COLO668 (cell line): ENCODE data around the gene NFIA.
A peak's percentile ranks its signal among the peaks of the same experiment; 100 is the strongest.

ENCODE experiments used
- DNase-seq: peaks from one replicate; lab custom pipeline; 2025; ENCODE audit not compliant: unreplicated experiment; lab: John Stamatoyannopoulos, UW

Gene NFIA

DNA sequence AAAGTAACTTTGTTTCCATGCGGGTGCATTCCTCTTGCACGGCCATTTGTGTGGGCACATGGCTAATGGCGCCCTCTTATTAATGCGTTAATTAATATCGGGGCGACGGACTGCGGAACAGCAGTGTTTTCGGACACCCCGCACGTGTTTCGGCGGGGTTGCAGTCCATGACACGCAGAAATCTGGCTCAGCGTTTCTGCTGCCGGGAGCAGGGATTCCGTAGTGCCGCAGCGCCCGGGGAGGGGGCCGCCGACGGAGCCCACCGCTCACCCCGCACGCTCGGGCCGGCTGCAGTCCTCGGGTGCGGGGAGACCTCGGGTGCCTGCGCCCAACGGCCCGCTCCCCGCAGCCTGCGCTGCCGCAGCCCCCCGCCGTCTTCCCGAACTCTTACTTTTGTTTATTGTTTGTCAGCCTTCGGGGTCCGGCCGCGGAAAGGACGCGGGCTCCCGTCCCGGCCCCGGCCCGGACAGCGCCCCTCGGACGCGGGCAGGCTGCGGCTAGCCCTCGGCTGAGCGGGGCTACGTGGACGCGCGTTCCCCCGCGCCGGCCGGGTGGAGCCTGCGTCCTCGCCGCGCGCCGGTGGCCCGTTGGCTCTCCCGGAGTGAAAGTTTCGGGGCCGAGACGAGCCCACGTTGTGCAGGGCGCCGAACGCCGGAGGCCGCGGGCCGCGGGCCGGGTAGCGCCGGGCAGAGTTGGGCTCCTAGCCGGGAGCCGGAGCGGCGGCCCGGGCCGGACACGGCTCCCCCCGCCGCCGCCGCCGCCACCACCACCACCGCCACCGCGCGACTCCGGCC, 849 bp downstream of the NFIA start:
- peak; percentile 63 for DNase-seq

DNA sequence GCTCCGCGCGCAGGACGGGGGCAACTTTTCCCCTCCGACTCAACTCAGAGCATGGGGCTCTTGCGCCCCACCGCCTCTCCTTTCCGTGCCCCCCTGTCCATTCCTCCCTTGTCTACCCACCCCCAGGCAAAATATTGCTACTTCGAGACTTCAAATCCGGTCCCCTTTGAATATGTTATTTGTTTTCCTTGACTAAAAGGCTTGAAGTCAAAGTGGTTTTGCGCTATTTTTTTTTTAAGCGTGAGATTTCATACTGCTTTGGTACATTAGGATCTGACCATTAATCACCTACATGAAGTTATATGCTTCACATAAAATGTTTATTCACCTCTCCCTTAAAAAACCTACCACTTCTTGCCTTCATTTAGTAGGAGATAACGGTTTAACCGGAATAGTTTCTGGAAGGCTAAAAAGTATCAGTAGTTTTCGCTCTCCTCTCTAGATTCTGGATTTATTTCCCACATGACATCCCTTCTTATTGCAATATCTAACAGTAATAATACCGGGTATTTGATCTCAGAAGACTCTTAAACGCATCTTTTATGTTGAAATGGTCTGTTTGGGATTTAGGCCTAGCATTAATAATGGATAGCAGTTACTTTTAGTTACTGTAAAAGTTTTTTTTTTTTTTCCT, 1.6 kb downstream of the NFIA start:
- DNase-seq: no peak

DNA sequence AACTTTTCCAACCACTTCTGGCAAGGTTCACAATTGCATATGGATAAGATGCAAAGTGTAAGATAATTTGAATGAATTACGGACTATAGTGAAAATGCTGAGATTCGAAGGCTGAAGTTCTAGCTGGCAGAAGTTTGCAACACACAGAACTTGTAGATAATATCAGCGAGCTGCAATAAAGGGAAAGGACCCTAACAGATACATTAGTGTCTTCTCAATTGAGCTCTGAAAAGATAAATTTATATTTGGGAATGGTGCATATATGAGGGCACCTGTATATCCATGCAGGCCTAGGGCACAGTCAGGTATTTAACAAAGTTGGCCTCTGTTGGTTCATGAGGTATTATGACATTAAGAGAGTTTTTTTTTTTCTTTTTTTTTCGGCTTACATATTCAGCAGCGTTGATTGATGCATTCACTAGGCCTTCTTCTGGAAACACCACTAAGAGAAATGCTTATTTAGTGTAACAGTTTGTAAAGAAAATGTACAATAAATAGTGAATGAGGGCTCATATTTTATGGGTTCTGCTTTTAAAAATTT, 2.2 kb downstream of the NFIA start:
- no peak for DNase-seq

DNA sequence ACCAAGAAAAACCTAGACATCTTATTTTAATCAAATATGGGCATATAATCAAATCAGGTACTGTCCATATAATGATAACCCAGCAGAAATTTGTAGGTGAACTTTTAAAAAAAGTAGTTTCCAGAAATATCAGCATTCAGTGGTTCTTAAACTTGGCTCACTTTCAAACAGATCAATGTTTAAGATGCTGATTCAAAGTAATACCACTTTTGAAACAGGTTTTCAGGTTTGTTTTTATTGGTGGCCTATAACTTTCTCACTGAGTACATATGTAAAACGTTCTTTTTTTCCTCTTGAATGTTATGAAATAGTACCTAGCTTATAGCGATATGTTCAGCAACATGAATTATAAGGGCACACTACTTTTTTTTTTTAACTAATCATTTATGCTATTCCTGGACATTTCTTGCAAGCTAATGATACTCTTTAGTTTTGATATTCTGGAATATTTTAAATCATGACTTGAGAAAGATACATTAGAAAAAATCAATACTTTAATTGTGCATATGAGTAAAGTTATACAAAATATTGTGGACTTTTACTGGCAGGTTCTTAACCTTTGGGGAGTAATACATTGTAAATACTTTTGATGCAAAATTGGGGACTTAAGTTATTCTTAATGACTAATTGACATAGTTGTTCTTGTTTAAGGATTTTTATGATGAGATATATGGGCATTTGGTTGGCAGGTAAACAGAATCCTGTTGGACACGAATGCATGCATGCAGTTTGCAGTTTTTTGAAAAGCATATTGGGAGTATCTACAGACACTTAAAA, 3.0 kb downstream of the NFIA start:
- no peak for DNase-seq

DNA sequence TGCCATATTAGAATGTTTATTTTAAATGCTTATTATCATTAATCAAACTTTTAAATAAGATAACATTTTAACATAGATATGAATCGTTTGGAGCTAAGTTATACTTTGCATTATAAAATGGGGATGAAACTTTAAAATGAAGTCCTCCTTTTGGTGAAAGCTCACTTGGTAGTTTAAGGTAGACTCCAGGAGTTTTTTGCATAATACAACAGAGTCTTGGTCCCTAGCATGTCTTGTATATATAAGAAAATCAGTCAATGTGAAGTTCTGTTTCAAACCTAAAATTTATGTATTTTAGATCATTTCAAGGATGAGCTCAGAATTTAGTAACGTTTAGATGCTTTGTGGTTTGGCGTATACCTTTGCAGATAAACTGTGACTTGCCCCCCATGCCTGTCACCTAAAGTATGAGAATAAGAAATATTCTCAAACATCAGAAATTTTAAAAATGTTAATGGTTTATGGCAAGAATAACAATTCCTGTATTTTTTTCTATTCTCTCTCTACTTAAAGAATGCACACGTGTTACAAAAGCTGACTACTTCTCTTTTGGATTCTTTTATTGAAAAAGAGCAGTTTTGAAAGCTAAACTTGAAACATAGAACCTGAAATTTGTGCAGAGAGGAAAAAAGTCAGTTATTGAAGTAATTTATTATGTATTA, 3.8 kb downstream of the NFIA start:
- DNase-seq: no peak

DNA sequence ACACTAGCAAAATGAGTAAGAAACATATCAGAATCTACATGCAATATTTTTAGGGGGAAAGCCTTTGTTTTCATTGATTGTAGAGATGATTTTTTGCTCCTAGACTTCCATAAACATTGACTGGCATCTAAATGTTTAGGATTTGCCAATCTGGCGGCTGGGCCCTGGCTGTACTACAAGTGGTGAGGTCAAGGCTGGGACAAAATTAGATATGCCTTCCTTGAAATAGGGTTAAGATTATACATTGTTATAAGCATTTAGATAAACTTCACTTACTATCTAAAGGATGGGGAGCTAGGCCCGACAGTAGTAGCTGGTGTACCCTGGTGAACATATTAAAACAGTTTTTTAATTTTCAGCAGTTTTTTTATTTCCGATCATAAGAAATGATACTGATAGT, 5.2 kb downstream of the NFIA start:
- no peak for DNase-seq

DNA sequence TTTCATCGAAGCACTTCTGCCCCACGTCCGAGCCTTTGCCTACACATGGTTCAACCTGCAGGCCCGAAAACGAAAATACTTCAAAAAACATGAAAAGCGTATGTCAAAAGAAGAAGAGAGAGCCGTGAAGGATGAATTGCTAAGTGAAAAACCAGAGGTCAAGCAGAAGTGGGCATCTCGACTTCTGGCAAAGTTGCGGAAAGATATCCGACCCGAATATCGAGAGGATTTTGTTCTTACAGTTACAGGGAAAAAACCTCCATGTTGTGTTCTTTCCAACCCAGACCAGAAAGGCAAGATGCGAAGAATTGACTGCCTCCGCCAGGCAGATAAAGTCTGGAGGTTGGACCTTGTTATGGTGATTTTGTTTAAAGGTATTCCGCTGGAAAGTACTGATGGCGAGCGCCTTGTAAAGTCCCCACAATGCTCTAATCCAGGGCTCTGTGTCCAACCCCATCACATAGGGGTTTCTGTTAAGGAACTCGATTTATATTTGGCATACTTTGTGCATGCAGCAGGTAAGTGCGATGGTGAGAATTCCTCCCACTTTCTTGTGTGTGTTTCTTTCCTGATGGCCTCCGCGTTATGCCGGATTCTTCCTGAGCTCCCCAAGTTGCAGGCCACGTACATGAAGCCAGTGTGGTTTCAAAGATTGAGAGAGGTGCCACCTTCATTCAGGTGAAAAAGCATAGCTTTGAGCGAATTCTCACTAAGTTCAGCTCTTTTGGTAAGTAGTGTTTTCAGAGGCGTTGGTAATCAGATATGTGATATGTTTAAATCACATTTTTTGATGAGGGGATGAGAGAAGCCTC, 6.0 kb downstream of the NFIA start:
- DNase-seq: no peak

DNA sequence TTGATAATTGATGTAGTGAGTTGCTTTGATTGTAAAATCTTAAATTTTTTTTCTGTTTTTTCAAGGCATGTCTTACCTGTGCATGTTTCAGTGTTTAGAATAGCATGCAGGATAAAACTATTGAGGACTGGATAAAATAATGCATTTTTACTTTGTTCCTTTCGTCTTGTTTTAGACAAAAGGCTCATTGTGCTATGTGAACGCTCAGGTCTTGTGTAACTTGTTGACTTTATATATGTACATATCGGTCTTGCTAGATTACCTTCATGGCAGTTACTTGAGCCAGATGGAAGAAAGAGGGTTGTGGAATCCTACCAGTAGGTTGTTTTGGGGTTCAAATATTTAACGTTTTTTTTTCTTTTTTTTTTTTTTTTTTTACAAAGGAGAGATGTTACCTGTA, 7.0 kb downstream of the NFIA start:
- DNase-seq: no peak

DNA sequence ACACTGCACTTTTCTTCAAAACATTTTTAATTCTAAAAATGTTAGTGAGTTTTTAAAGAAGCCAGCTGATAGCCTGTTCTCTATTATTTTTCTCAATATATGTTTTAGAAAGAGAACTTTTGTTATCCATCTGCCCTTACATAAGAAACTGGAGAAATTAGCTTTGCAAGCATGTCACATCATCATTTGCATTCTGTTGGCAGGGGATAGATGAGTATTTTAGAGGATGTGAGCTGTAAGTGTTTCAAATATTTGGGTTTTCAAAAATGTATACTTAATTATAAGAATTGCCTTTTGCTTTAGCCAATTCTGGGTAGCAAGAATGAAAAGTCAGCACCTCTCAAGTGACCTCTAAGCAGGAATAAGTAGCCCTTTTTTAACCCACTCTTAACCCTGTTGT, 7.4 kb downstream of the NFIA start:
- DNase-seq: no peak

DNA sequence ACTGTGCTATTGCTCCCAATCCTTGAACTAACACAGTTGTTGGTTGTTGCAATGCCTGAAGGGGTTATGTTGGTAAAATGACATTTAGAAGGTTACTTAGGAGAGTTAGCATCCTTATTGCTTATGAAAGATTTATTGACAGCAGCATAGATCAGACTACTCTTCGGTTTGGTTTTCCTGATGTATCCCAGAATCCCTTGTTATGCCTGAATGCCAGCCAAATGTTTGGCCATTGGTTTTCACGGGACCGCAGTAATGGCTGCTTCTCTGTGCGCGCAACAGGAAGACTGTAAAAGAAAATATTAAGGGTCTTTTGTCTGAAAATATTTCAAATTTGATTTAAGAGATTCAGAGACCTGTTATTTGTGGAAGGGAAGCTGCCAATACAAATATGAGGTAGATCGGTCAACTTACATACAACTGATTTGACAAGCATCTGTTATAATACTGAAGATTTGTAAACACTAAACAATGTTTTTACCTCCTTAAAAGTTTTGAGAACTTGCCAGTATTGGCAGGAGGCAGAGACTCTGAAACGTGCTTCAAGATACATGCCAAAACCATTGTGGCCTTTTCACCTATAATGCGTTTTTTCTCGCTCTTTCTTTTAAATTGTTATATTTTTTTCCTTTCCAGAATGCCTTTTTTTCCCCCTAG, 8.3 kb downstream of the NFIA start:
- no peak for DNase-seq

DNA sequence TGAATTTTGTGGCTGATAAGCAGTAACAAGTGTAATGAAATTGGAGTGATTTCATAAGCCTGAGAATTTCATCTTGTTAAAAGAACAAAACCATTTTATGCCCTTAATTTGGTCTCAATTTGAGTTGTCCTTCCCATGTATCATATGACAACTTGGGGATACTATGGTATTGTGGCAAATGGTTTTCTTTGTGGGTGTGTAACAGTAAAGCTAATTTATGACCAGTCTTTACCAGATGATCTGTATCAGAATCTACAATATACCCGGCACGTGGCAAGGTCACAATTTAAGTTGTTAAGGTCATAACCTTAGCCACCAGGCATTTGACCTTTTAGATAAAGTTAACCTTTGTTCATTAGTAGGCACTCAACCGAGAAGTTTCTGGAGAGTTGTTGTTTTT, 9.1 kb downstream of the NFIA start:
- no peak for DNase-seq

DNA sequence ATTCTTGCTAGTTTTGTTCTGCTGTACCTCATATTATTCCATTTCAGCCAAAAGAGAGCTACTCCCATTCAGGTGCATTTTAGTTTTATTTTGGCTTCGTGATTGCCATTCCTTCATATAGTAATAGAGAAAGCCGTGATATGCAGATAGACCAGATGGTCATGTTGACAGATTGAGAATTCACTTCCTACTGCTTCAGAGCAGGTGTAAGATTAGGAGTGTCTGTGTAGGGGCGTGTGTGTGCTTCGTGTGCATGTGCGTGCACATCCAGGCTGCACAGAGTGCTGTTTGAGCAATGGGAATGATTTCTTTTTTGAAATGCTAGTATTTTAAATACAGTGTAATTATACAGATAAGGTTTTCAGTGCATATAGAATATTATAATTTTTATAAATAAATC, 10.3 kb downstream of the NFIA start:
- peak; percentile 49 for DNase-seq

DNA sequence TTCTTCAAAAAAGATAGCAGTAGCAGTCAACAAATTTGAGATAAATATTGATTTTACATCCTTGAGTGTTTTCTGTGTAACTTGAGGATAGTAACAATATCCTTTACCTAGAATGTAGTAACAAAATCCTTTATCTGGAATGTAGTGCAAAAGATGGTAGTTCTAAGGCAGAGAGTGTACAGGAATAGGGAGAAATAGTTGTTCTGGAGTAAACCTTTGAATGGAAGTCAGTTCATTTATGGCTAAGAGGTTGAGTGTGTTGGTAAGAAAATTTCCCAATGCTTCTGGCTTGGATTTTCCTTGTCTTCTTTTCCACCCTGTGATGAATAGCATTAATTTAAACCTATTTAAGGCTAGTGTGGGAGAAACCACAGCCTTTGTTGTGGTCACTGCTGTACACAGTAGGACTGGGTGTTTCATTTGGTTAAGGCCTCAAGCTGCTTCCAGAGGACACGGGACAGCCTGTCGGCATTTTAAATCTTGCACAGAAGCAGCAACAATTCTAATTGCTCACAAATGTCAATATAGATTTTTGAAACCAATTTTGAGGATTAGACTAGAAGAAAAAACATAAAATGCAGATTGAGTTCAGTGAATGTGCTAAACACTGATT, 11.3 kb downstream of the NFIA start:
- no peak for DNase-seq

DNA sequence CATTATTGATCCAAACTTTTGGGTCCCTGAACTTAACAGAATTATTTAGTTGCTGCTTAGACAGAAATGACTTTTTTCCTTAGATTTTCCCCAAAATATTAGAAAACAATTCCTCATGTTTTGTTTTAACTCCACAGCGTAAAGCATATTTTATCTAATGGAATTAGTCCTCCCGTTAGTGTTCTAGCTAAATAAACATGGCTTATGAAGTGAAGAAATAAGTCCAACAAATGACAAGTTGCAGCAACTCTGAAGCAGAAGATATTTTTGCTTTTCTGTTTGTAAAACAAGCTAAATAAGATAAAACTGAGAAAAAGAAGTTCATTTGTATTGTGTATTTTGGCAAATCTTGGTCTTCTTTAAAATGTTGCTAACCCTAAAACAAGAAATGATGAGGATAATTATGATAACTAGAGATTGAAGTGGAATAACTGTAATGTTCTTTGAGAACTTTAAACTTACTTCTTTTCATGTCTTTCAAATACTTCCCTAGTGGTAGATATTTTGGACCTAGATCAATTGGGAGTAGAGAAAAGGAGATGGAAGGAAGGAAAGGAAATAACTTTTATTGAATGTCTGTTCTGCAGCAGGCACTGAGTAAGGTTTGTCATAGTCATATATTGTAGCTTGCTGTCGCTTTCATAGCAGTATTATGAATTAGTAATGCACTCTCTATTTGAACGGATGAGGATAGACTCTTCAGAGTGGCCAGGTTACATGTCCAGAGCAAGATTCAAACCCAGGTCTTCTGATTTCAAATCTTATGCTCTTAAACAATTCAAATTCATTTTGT, 12.5 kb downstream of the NFIA start:
- DNase-seq: no peak

DNA sequence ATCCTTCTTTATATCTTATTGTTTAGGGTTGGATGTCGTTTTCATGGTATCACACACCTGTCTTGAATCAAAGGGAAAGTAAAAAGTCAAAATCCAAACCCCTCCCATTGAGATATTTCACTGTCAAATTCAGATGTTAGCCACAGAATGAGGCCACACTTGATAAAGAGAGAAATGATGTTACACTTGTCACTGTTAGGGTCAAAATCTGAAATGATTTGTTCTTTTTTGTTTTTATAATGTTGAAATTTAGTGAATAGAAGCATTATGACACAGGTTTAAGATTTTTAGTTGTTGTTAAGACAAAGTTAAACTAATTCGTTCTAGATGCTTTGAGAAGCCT, 13.1 kb downstream of the NFIA start:
- DNase-seq: no peak

DNA sequence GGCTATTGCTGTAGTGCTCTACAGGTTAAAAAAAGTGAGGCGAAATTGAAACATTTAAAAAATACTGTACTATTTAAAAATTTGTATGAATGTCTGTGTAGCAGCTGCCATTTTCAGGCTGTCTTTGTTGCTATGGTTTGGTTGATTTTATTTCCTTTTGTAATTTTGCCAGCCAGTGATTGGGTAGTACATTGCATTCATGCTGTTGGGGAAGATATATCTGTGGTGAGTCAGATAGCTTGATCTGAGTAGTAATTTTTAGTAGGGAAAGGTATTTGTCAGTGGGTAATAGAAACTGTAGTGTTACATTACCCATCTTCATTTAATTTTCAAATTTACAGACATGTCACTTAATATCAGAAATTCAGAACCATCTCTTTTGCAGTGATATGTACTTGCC, 15.0 kb downstream of the NFIA start:
- DNase-seq: no peak

DNA sequence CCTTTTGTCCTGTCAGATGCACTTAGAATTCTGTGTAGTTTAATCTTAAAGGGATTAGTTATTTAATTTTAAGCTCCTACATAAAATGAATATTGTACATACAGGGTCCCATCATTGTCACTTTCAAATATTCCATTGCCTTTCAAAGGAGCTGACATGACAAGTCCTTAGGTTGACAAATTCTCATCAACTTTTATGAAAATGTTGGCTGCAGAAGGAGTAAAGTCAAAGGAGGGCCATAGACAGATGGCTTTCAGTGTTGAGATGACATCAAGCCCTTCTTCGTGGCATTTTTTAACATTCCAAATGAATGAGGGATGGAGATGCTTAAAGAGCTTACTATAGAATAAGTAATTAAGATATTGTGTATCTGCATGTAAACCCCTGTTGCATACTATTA, 15.4 kb downstream of the NFIA start:
- no peak for DNase-seq

DNA sequence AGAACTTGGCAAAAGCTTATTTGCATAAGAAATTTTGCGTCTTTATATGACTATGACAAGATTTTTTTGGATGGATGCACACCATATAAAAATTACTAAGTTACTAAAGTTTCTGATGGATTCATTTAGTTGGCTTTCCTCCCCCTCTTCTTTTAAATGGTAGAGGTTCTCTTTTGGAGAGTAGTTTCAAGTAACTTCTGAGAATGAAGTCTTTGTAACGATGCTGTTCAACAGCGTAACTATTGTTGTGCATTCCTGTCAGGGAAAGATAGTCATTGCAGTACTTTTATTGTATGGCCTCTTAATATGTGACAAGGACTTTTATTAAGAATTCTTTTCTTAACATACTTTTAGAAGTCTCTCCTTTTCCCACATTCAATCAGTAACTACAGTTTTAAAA, 16.0 kb downstream of the NFIA start:
- no peak for DNase-seq

DNA sequence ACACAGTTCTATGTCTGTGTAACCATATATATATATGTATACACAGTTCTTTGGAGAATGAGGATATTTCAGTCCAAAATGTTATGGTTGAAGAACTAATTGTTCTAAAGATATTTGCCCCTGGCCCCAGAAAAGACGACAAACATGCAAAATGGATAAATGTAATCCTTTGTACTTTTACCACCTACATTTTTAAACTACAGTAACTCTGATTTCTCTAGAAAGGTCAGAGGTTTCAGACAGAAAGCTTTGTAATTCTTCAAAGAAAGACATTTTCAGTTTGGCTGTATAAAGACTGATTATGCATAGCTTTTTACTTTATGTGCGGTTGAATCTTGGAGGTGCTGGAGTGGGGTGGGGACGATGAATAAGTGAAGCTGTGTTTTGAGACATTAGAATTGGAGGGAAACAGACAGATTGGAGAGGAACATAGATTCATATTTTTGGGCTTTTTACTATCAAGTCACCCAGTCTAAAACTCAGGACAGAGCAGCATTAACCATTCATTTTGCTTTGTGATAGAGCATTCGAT, 16.6 kb downstream of the NFIA start:
- DNase-seq: no peak
